BLaER1 (cell line): ENCODE results near the gene HYDIN.

Experiments used
- H3K27ac ChIP-seq: shearing (Covaris generic); formaldehyde crosslinking; 2 replicates; pipeline ENCODE4 v1.8.1; 2022
- H3K27me3 ChIP-seq: shearing (Covaris generic); formaldehyde crosslinking; 2 replicates; pipeline ENCODE4 v1.8.1; 2022
- H3K36me3 ChIP-seq: shearing (Covaris generic); formaldehyde crosslinking; 2 replicates; pipeline ENCODE4 v1.8.1; 2022
- H3K4me1 ChIP-seq: shearing (Covaris generic); formaldehyde crosslinking; 2 replicates; pipeline ENCODE4 v1.8.1; 2022
- H3K4me2 ChIP-seq: shearing (Covaris generic); formaldehyde crosslinking; 2 replicates; pipeline ENCODE4 v1.8.1; 2022
- H3K4me3 ChIP-seq: shearing (Covaris generic); formaldehyde crosslinking; 2 replicates; pipeline ENCODE4 v1.8.1; 2022
- H3K9ac ChIP-seq: shearing (Covaris generic); formaldehyde crosslinking; 2 replicates; pipeline ENCODE4 v1.8.1; 2022
- H3K9me3 ChIP-seq: shearing (Covaris generic); formaldehyde crosslinking; 2 replicates; pipeline ENCODE4 v1.8.1; 2022
- H4K20me1 ChIP-seq: shearing (Covaris generic); formaldehyde crosslinking; 2 replicates; pipeline ENCODE4 v1.8.1; 2022
- Cebpa-rat ChIP-seq: shearing (Covaris generic); IDR thresholded peaks from 2 replicates; pipeline ENCODE4 v1.8.1; 2022

Gene HYDIN

GRCh38 chr16:70803319-70803718, 427.2 kb downstream of the HYDIN start:
- H3K4me1 ChIP-seq: peaks cover 17% of the 10 kb centered on the region
- no peak overlapping the region for H3K27ac ChIP-seq
- peaks cover 3% of the 10 kb centered on the region; the same call in 1 of the 2 replicates for H3K36me3 ChIP-seq
- H3K27me3 ChIP-seq: no peaks in the 10 kb centered on the region
- TF ChIP-seq Cebpa-rat: no peak
- peaks cover 15% of the 10 kb centered on the region; the same call in 1 of the 2 replicates for H4K20me1 ChIP-seq
- 0 out of 2 replicates have a peak, but pooled peaks cover 3% of the 10 kb centered on the region for H3K9me3 ChIP-seq
- H3K4me3 ChIP-seq: no peak overlapping the region
- no peak overlapping the region for H3K4me2 ChIP-seq
- H3K9ac ChIP-seq: no peak overlapping the region

GRCh38 chr16:70801611-70802010, 428.9 kb downstream of the HYDIN start:
- no peaks in the 10 kb centered on the region for H3K27me3 ChIP-seq
- H3K4me2 ChIP-seq: peak overlapping the region; percentile 91
- peaks cover 17% of the 10 kb centered on the region for H3K4me1 ChIP-seq
- no peak overlapping the region for H3K9ac ChIP-seq
- no peak for TF ChIP-seq Cebpa-rat
- peaks cover 20% of the 10 kb centered on the region; the same call in 1 of the 2 replicates for H3K36me3 ChIP-seq
- H3K27ac ChIP-seq: no peak overlapping the region
- H4K20me1 ChIP-seq: peaks cover 31% of the 10 kb centered on the region
- H3K9me3 ChIP-seq: 0 out of 2 replicates have a peak, but pooled peaks cover 3% of the 10 kb centered on the region
- peak overlapping the region; percentile 94; the same call in 1 of the 2 replicates for H3K4me3 ChIP-seq

- TF ChIP-seq Cebpa-rat: no peak
- H3K36me3 ChIP-seq: peaks cover 20% of the 10 kb centered on the region; the same call in 1 of the 2 replicates
Observed at GRCh38 chr16:70800781-70801480, 429.6 kb downstream of the HYDIN start, which contains the start of gene VAC14. VAC14 (minus strand) TSS chr16:70801158; CDS start chr16:70800900, 258 bp downstream.

GRCh38 chr16:70800311-70800710, 430.2 kb downstream of the HYDIN start:
- Histone ChIP-seq H3K4me1 (peaks cover 25% of the 10 kb centered on the region), H3K27me3 (no peaks in the 10 kb centered on the region), H3K4me3 (peak overlapping the region; percentile 94), H3K4me2 (peak overlapping the region; percentile 91), H4K20me1 (peaks cover 44% of the 10 kb centered on the region), H3K36me3 (peaks cover 20% of the 10 kb centered on the region; the same call in 1 of the 2 replicates), H3K9ac (peak overlapping the region; percentile 91), H3K27ac (peak overlapping the region; percentile 88), H3K9me3 (0 out of 2 replicates have a peak, but pooled peaks cover 3% of the 10 kb centered on the region)
- no peak for TF ChIP-seq Cebpa-rat

More at GRCh38 chr16:70800781-70801480, 429.6 kb downstream of the HYDIN start, which contains the start of gene VAC14:
- H3K4me1 ChIP-seq: peaks cover 19% of the 10 kb centered on the region
- peaks cover 38% of the 10 kb centered on the region for H4K20me1 ChIP-seq
- peak within 1 kb of the TSS; percentile 94 for H3K4me3 ChIP-seq
- 0 out of 2 replicates have a peak, but pooled peaks cover 3% of the 10 kb centered on the region for H3K9me3 ChIP-seq
- H3K4me2 ChIP-seq: peak within 1 kb of the TSS; percentile 91
- peak within 1 kb of the TSS; percentile 91 for H3K9ac ChIP-seq
- H3K27ac ChIP-seq: peak within 1 kb of the TSS; percentile 88
- no peaks in the 10 kb centered on the region for H3K27me3 ChIP-seq

GRCh38 chr16:70796301-70796700, 434.2 kb downstream of the HYDIN start:
- no peak overlapping the region for H3K4me2 ChIP-seq
- no peak overlapping the region for H3K9ac ChIP-seq
- peaks cover 30% of the 10 kb centered on the region; the same call in 1 of the 2 replicates for H3K36me3 ChIP-seq
- TF ChIP-seq Cebpa-rat: no peak
- no peak overlapping the region for H3K27ac ChIP-seq
- no peaks in the 10 kb centered on the region for H3K9me3 ChIP-seq
- H3K27me3 ChIP-seq: no peaks in the 10 kb centered on the region
- peaks cover 85% of the 10 kb centered on the region for H4K20me1 ChIP-seq
- peaks cover 39% of the 10 kb centered on the region for H3K4me1 ChIP-seq
- H3K4me3 ChIP-seq: no peak overlapping the region

DNA sequence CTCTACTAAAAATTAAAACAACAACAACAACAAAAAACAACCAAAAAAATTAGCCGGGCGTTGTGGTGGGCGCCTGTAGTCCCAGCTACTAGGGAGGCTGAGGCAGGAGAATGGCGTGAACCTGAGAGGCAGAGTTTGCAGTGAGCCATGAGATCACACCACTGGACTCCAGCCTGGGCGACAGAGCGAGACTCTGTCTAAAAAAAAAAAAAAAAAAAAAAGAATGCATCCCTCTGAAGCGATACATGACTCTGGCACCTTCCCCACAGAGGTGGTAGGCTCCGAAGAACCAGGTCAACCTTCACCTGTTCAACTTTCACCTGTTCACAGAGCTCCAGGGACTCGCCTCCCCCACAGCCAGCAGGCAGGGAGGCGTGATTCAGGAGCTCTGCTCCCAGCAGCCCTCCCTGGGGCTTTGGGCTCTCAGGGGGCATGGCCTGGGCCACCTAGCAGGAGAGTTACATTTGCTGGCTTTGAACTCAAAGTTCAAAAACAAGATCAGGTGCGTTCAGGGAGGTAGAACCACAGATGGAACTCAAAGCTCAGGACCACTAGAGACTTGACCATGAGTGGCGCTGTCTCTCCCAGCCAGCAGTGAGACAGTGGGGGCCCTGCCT, 435.1 kb downstream of the HYDIN start:
- Histone ChIP-seq H3K36me3 (peaks cover 37% of the 10 kb centered on the region; the same call in 1 of the 2 replicates), H3K27ac (no peak overlapping the region), H3K9me3 (no peaks in the 10 kb centered on the region), H3K27me3 (no peaks in the 10 kb centered on the region), H3K4me2 (no peak overlapping the region), H3K4me1 (peaks cover 38% of the 10 kb centered on the region), H4K20me1 (peaks cover 91% of the 10 kb centered on the region), H3K9ac (0 out of 2 replicates have a peak overlapping the region, but pooled peaks have one; percentile 8), H3K4me3 (no peak overlapping the region)
- no peak for TF ChIP-seq Cebpa-rat

DNA sequence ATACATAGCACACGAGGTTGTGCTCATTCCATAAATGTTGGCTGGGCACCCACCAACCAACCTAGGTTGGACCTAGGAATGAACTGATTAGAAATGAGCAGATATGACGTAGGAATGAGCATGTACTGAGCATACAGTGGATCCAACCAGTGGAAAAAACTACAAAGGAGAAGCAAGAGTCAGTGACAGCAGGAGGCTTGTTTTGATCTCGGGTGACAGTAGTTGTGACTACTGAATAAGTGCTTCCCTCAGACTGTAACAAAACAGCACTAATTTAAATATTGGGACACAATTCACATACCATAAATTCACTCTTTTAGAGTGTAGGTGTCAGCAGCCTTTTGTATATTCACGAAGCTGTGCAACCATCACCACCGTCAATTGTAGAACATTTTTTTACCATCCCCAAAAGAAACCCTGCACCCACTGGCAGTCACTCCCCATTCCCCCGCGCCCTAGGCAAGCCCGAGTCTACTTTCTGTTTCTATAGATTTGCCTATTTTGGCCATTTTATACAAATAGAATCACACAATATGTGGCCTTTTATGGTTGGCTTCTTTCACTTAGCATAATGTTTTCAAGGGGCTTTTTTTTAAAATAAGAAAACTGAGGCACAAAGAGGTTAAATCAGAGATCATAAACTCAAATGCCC, 436.5 kb downstream of the HYDIN start:
- Histone ChIP-seq H3K4me1 (peaks cover 23% of the 10 kb centered on the region), H3K9ac (no peak overlapping the region), H3K27ac (no peak overlapping the region), H3K4me2 (no peak overlapping the region), H3K27me3 (no peaks in the 10 kb centered on the region), H3K4me3 (no peak overlapping the region), H3K9me3 (no peaks in the 10 kb centered on the region), H3K36me3 (peaks cover 48% of the 10 kb centered on the region; the same call in 1 of the 2 replicates), H4K20me1 (peaks cover 94% of the 10 kb centered on the region)
- TF ChIP-seq Cebpa-rat: no peak

DNA sequence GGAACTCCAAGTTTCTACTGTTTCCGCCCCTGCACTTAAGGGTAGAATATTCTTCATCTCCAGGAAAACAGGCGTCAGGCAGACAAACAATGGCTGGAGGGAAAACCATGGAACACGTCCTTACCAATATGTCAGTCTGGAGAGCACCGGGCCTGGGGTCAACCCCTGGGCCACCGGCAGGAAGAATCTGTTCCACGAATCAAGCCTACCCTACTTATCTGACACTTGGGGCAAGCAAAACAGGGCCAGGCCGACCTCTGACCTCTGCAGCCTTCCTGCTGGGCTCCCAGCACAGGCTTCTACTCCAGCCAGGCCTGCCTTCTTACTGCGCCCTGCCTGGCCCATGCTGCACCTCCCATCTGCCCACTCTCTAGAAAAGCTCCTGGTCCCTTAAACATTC, 439.7 kb downstream of the HYDIN start:
- Histone ChIP-seq H3K4me2 (no peak overlapping the region), H3K4me1 (peaks cover 20% of the 10 kb centered on the region), H3K9me3 (no peaks in the 10 kb centered on the region), H3K9ac (no peak overlapping the region), H3K36me3 (peaks cover 59% of the 10 kb centered on the region), H3K27ac (no peak overlapping the region), H4K20me1 (peaks cover 100% of the 10 kb centered on the region), H3K4me3 (no peak overlapping the region), H3K27me3 (no peaks in the 10 kb centered on the region)
- no peak for TF ChIP-seq Cebpa-rat

- H4K20me1 ChIP-seq: peaks cover 94% of the 10 kb centered on the region
- H3K9ac ChIP-seq: no peak overlapping the region
- H3K4me1 ChIP-seq: peaks cover 18% of the 10 kb centered on the region; the same call in 1 of the 2 replicates
- no peaks in the 10 kb centered on the region for H3K27me3 ChIP-seq
- H3K4me3 ChIP-seq: no peak overlapping the region
- H3K4me2 ChIP-seq: no peak overlapping the region
- H3K9me3 ChIP-seq: no peaks in the 10 kb centered on the region
- H3K36me3 ChIP-seq: peaks cover 69% of the 10 kb centered on the region
- H3K27ac ChIP-seq: no peak overlapping the region
- no peak for TF ChIP-seq Cebpa-rat
Observed at GRCh38 chr16:70789595-70790447, 440.7 kb downstream of the HYDIN start.
